ENCODE results near the gene GRAMD2A.

GRCh38 chr15:72205896-72206676 is 8.5 kb upstream of the GRAMD2A start:
- TF ChIP-seq CTCF (IDR thresholded peaks at IDR 0.05; ENCODE audit: insufficient read depth, low read length, poor library complexity, severe bottlenecking): no peak
- TF ChIP-seq EZH2phosphoT487 (conservative IDR thresholded peaks at IDR 0.05; ENCODE audit: low read length): no peak

Data from SU-DHL-6 (cell line).